Lung (tissue), 12 donors: ENCODE results near the gene TOX2. TPM values are rescaled to one million over a fixed set of nuclear protein-coding genes. Genes with fewer than 3 reads are reported as not detected.

Experiments
- ATAC-seq: fragments of 200-7000 bp; cut with Tn5 transposase; one replicate; pipeline ENCODE4 v1.9.1; 2020; ENCODE audit warnings: moderate number of reproducible peaks; ENCODE audit not compliant: insufficient read depth, low FRiP score
- DNase-seq, 3 donors: peaks; one replicate each; pipeline ENCODE4 v3.0.0-alpha.2; 2013 to 2017
- H3K27ac ChIP-seq, 2 donors: one replicate each; pipeline ENCODE4 v1.5.1; 2013; ENCODE audit warnings: mild to moderate bottlenecking in 2 of 2, moderate library complexity in 2 of 2, control low read depth in 1 of 2, inconsistent platforms in 1 of 2, low read depth in 1 of 2, low read length in 1 of 2
- H3K27me3 ChIP-seq, 3 donors: one replicate each; pipeline ENCODE4 v1.5.1; 2013; ENCODE audit warnings: low read length in 2 of 3; ENCODE audit not compliant: control insufficient read depth in 3 of 3, insufficient read depth in 3 of 3
- H3K36me3 ChIP-seq, 4 donors: one replicate each; pipeline ENCODE4 v1.5.1; 2013; ENCODE audit warnings: low read length in 4 of 4, mild to moderate bottlenecking in 1 of 4, moderate library complexity in 1 of 4; ENCODE audit not compliant: control insufficient read depth in 4 of 4, insufficient read depth in 4 of 4
- H3K4me1 ChIP-seq, 5 donors: one replicate each; pipeline ENCODE4 v1.5.1; 2013; ENCODE audit warnings: low read length in 5 of 5, mild to moderate bottlenecking in 2 of 5, moderate library complexity in 1 of 5; ENCODE audit not compliant: control insufficient read depth in 5 of 5, insufficient read depth in 5 of 5
- H3K4me3 ChIP-seq: one replicate; pipeline ENCODE4 v1.5.1; 2013; ENCODE audit warnings: mild to moderate bottlenecking, control low read depth, moderate library complexity
- H3K9ac ChIP-seq, 2 donors: one replicate each; pipeline ENCODE4 v1.5.1; 2013; ENCODE audit warnings: low read length in 2 of 2, control low read depth in 1 of 2; ENCODE audit not compliant: insufficient read depth in 1 of 2
- H3K9me3 ChIP-seq, 4 donors: one replicate each; pipeline ENCODE4 v1.5.1; 2013; ENCODE audit warnings: low read length in 3 of 4, mild to moderate bottlenecking in 1 of 4, moderate library complexity in 1 of 4; ENCODE audit not compliant: control insufficient read depth in 4 of 4, insufficient read depth in 3 of 4
- CTCF ChIP-seq: IDR thresholded peaks from 2 replicates; pipeline ENCODE4 v1.5.1; 2012; ENCODE audit warnings: mild to moderate bottlenecking; ENCODE audit errors: control extremely low read depth, extremely low read depth
- WGBS, 2 donors: extraction: QIAGEN DNeasy Blood & Tissue Kit; methylation state at CpG; one replicate each; pipeline ENCODE4 v1.1.7; 2013; 5-methylcytosine and 5-hydroxymethylcytosine counted together
- polyA plus RNA-seq, 2 donors: library from polyadenylated mRNA; stranded (reverse); fragments of 200-250 nt; gene quantifications; one replicate each; pipeline ENCODE4 v1.2.1, GENCODE V29; 2013
- total RNA-seq, 2 donors: library from RNA; depleted of rRNA in 1 of 2; stranded (reverse); fragments of >200 nt in 1 of 2; gene quantifications; one replicate each; pipeline ENCODE4 v1.2.1, GENCODE V29; 2014 to 2021
- donor health status: control.
- donor health status: control.
- donor health status: Bipolar disorder and iron deficiency.
- donor health status: healthy.
- donor health status: DM: yes; HTN: yes; CAD: no.

The TOX2 gene
- total and polyA plus RNA-seq, 4 donors: 12.0 to 25.5 (median 16.6) TPM

GRCh38 chr20:43878776-43879175 lies 35.9 kb upstream of the TOX2 start:
- H3K9ac ChIP-seq: no peak overlapping the region
- H3K36me3 ChIP-seq: no peaks in the 10 kb centered on the region
- TF ChIP-seq CTCF: no peak
- H3K27ac ChIP-seq: no peak overlapping the region
- H3K4me1 ChIP-seq: peaks cover 0 to 5% (median 0%) of the 10 kb centered on the region in 5 donors
- peak in 2 of 3 donors; percentile 43 to 81 for DNase-seq
- H3K27me3 ChIP-seq: no peaks in the 10 kb centered on the region
- ATAC-seq: no peak
- 68 to 75% methylated on average over 1 of the region's 1 CpG for WGBS, 2 donors
- no peak overlapping the region for H3K4me3 ChIP-seq
- peaks cover 0 to 4% (median 0%) of the 10 kb centered on the region in 4 donors for H3K9me3 ChIP-seq

GRCh38 chr20:43893930-43894329 lies 20.7 kb upstream of the TOX2 start:
- no peak for ATAC-seq
- Histone ChIP-seq H3K36me3 (no peaks in the 10 kb centered on the region), H3K9ac (no peak overlapping the region), H3K27me3 (no peaks in the 10 kb centered on the region), H3K9me3 (peaks cover 0 to 4% (median 3%) of the 10 kb centered on the region in 4 donors), H3K27ac (no peak overlapping the region), H3K4me3 (no peak overlapping the region), H3K4me1 (peaks cover 0 to 4% (median 0%) of the 10 kb centered on the region in 5 donors)
- no peak for TF ChIP-seq CTCF
- DNase-seq: no peak
- WGBS, 2 donors: 47 to 63% methylated on average over 2 of the region's 2 CpGs

- DNase-seq (no peak), ATAC-seq (no peak)
- Histone ChIP-seq H3K36me3 (no peaks in the 10 kb centered on the region), H3K9ac (no peak overlapping the region), H3K27me3 (no peaks in the 10 kb centered on the region), H3K9me3 (peaks cover 0 to 4% (median 3%) of the 10 kb centered on the region in 4 donors), H3K4me3 (no peak overlapping the region), H3K4me1 (peaks cover 0 to 9% (median 4%) of the 10 kb centered on the region in 5 donors), H3K27ac (no peak overlapping the region)
- whole genome bisulfite sequencing, 2 donors: 49% methylated on average over 4 of the region's 4 CpGs
- TF ChIP-seq CTCF: no peak
Observed at GRCh38 chr20:43894491-43894890, 20.2 kb upstream of the TOX2 start.

- no peak for DNase-seq
- Histone ChIP-seq H3K9ac (no peak overlapping the region), H3K36me3 (no peaks in the 10 kb centered on the region), H3K27ac (no peak overlapping the region), H3K27me3 (no peaks in the 10 kb centered on the region), H3K4me1 (peaks cover 0 to 17% (median 11%) of the 10 kb centered on the region in 5 donors), H3K4me3 (no peak overlapping the region), H3K9me3 (peaks cover 0 to 4% (median 3%) of the 10 kb centered on the region in 4 donors)
- 90 to 91% methylated on average over 4 of the region's 4 CpGs for WGBS, 2 donors
- ATAC-seq: no peak
- TF ChIP-seq CTCF: no peak
Observed at GRCh38 chr20:43895235-43895634, 19.4 kb upstream of the TOX2 start.
